ENCODE results near the gene PDRG1.

Gene PDRG1
- total RNA-seq = 15.8 to 29.6 (median 19.9) reads per million in 4 experiments

- DNase-seq = peak; percentile 95
These were observed at the start of gene PDRG1 for GRCh38 chr20:31951530-31952453. TSS of gene PDRG1 (minus strand) at chr20:31952046. CDS start at chr20:31951961, 85 bp downstream.

DNA sequence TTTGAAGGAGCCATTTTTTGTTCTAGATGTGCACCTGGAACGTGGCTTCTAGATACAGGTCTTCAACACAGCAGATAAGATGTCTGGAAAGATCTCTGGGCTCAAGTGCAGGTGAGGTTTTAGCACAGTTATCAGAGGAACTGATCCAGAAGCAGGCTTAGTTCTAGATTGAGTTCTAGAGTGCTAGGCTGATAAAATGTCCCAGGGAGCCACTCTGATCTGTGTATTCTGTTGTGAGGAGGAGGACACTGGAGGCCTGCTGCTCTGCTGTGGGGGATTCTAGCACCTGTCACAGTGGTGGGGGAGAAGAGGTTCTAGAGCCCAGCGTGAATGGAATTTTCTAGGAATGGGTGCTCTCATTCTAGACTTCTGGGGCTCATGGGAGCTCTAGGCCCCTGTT, 46.4 kb upstream of the PDRG1 start:
- DNase-seq = no peak

- DNase-seq = no peak
These were observed 45.1 kb upstream of the PDRG1 start for GRCh38 chr20:31996996-31997395.

DNA sequence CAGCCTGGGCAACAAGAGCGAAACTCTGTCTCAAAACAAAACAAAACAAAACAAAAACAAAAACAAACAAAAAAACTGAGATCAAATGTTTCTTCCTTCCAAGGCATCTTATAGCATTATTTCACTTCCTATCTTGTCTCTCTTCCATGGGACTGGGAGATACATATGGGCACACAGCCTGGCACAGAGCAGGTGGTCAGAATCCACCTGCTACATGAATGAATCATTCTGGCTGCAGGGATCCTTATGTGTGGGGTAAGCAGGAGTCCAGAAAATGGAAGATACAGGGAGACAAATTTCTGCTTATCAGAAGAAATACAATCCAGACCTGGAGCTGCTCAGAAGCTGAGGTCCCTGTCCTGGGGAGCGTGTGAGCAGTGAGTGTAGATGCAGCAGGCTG, 40.2 kb upstream of the PDRG1 start:
- DNase-seq = no peak

- DNase-seq = no peak
These were observed 39.5 kb upstream of the PDRG1 start for GRCh38 chr20:31991339-31991705.

- DNase-seq = no peak
These were observed 38.9 kb upstream of the PDRG1 start for GRCh38 chr20:31990641-31991338.

DNA sequence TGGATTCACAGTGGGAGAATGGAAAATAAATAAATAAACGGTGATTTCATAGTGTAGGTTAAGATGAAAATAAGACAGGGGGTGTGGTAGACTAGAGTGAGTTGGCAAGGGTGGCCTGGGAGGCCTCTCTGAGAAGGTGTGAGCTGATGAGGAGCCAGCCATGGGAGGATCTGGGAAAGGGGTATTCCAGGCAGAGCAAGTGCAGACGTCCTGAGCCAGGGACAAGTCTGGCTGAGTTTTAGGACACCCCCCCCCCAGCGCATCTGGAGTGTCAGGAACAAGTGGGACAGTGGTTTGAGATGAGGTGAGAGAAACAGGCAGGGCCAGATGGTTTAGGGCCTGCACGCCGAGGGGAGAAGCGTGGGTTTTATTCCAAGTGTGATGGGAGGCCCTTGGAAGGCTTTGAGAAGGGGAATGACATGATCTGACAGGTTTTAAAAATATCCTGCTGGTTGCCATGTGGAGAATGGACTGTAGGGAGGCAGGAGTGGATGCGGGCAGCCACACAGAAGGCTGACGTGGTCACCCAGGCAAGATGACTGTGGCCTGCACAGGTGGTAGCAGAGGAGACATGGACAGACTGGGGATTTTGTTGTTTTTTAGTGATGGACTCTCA, 37.3 kb upstream of the PDRG1 start:
- no peak for DNase-seq

DNA sequence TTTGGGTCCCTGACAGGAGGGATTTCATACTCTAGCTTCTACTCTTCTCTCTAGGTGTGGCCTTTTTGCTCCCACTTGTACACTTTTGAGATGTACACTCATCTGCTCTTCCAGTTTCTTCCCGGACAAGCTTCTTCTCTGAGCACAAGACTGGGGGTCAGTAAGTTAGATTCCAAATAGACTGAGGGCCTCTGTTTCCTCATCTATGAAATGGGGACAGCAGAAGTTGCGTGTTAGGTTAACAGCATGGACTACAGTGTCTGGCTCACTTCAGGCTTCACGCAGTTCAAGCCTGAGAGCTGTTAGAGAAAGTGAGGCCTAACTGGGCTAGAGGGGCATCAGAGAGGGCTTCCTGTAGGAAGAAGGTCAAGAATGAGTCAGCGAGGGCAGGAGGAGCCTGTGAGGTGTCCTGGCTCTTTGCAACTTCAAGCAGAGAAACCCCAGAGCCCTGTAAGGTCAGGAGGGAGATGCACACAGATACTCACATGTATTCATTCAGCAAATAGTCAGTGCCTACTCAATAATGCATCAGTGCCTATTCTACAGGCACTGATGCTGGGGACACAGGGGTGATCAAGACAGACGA, 36.7 kb upstream of the PDRG1 start:
- DNase-seq = no peak

DNA sequence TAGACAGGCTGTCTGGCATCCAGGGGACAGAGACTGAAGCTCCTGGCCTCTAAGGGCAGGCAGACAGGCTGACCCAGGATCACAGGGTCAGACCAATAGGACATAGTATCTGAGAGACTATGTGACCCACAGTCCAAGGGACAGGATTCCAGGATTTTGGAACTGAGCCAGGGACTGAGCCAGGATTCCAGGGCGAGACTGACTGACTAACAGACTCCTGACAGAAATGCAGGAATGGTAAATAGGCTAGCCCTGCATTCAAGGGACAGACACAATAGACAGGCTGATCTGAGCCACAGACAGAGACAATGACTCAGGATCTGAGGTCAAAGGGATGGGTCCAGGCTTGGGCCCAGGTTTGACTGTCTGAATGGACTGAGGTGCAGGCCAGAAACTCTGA, 35.9 kb upstream of the PDRG1 start:
- no peak for DNase-seq

GRCh38 chr20:31984981-31985471, 33.2 kb upstream of the PDRG1 start:
- no peak for DNase-seq

DNA sequence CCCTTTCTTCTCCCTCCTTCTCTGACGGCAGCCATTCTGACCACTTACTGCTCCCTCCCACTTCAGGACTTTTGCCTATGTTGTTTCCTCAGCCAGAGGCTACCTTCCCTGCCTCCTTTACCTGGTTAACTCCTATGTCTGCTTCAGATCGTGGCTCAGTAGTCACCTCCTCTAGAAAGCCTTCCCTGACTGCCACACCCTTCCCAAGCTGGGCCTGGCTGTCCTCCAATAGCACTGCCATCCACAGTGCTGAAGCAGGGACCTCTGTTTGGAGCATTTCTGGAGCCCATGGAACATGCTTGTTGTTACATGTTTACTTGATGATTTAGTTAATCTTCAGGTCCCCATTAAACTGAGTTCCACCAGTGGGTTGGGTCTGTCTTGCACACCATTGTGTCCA, 29.9 kb upstream of the PDRG1 start:
- DNase-seq = no peak

- no peak for DNase-seq
These were observed 28.0 kb upstream of the PDRG1 start for GRCh38 chr20:31979713-31980426.

DNA sequence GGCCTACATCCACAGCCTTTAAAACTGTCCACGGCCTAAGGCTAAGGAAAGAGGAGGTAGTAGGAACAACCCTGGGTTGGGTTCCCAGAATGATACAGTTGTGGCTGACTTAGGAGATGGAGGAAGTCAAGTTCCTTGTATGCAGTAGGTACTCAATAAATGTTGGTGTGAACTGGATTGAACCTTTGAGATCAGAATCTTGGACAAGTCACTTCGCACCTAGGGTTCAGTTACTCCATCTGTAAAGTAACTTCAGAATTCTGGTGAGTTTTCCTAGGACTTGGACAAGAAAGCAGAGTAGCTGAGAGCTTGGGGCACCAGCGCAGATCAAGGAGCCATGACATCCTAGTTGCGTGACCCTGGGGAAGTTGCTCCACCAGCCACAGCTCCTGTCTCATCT, 25.2 kb upstream of the PDRG1 start:
- no peak for DNase-seq

GRCh38 chr20:31975874-31976273, 24.0 kb upstream of the PDRG1 start:
- no peak for DNase-seq

DNA sequence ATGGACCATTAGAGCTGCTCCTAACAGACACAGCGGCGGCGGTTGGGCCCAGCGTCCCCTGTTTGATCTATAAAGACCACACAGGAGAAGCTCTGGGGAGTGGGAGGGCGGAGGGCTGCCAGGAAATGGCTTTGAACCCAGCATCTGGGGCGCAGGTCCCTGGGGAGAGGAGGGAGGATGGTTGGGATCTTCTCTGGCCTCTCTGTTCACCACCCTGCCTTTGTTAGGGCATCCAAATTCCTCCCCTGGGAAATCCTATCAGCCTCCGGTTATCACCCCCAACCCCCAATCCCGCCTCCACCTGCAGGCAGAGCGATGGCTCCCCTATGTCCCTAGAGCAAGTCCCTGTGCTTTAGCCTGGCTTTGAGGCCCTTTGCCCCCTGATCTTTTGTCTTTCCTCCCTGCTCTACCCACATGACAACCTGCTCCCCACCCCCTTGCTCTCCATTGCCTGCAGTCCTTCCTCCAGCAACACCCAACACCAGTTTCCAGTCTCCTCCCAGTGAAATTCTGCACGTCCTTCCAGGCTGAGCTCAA, 23.2 kb upstream of the PDRG1 start:
- no peak for DNase-seq

GRCh38 chr20:31974296-31974695, 22.4 kb upstream of the PDRG1 start:
- no peak for DNase-seq

DNA sequence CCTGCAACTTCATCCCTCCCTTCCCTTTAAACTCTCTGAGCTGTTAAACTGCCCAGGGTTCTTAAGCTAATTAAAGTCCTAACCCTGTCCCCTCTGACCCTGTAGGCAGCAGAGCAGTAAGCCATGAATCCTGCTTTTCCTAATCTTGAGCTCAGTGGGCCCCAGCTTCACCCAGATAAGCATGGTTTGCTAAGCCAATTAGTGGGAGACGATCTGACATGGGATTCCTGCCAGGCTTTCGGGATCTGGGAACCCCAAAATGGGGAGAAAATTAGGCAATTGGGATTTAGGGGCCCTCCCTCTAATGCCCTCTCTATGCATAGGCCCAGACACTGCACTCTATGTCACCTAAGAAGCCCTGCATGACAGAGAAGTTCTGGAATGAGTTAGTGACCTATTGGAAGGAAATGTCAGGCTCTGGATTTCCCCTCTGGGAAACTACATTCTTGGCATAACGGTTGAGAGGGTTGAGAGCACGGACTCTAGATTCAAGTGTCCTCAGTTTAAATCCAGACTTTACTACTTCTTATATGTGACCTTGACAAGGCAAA, 20.7 kb upstream of the PDRG1 start:
- DNase-seq = no peak

DNA sequence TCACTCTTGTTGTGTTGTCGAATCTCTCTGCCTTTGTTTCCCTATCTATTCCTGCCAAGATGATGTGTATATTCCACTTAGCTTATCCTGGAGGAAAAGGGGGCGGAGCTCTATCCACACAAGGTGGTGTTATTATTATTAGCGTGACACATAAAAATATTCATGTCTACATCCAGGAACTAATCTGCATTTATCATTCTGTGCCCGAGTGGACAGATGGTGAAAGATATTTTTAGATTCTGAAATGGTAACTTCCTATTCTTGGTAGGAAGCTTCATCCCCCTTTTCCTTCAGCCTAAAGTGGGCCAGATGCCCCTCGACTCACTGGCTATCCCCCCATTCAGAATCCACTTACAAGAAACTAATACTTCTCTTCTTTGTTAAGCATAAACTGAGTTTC, 18.1 kb upstream of the PDRG1 start:
- DNase-seq = no peak

- peak; percentile 73 for DNase-seq
These were observed 16.7 kb upstream of the PDRG1 start for GRCh38 chr20:31968291-31969126.

- DNase-seq = no peak
These were observed 16.0 kb upstream of the PDRG1 start, which contains the start of gene XKR7 for GRCh38 chr20:31967830-31968249. TSS of gene XKR7 (plus strand) at chr20:31968151. CDS start at chr20:31968176, 25 bp downstream.

Data from effector CD8-positive, alpha-beta T cell (primary cell).